Tongue (tissue), 2 donors: Measurements from ENCODE around the gene ART4. TPM values are rescaled to one million over a fixed set of nuclear protein-coding genes. Genes with fewer than 3 reads are reported as not detected.

Source experiments
- DNase-seq: peaks from one replicate; pipeline ENCODE4 v3.0.0-alpha.2; 2015
- total RNA-seq: library from RNA; depleted of rRNA; stranded (reverse); fragments of >200 nt; gene quantifications from one replicate; pipeline ENCODE4 v1.2.3, GENCODE V29; 2014

The ART4 gene
- total RNA-seq, 1 donor from 2014 or later, result 0.10 TPM

DNA sequence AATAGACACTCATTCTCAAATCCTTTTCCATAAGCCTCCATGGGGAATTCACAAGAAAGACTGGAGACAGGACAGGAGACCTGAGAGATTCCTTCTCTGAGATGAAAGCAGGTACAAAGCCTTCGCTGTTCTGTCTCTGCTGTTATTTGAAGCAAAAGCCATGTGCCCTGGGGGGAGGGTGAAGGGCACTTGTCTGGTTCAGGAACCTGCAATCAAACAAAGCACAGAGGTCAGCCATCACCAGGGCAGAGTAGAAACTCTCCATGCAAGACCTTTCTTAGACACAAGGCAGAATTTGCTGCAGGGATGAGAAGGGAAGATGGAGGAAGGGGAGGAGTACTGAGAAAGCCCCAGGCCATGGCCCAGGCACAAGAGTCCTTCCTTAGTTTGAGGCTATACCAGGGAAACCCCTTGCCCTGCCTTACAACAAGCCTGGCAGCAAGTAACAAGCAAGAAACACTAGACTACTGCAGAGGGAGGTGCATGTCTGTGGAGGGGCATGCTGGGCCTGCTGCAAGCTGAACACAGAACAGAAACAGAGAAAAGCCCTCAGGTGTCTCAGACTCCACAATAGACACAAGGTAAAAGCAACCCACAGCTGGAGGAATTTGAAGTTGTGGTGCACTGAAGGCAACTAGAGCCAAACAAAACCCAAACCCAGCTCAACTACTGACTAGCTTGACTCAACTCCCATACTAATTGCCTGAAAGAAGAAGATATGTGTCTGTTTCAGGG is 7.8 kb upstream of the ART4 start:
- DNase-seq, result no peak

DNA sequence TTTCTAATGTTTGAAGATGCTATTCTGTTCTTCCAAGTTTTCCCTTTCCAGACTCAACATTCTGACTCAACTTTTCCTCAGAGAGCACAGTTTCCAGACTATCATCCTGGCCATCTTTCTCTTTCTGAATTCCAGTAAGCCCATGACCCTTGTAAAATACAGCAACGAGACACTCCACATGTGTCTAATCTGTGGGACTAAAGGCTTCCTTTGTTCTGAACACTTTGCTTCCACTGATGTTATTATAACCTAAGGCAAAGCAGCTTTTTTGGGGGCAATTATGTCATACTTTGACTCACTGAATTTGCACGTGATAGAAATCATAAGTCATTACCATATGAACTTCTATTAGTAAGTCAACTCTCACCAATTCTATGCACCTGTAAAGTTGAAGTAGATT is 6.3 kb upstream of the ART4 start:
- peak; percentile 54 for DNase-seq

DNA sequence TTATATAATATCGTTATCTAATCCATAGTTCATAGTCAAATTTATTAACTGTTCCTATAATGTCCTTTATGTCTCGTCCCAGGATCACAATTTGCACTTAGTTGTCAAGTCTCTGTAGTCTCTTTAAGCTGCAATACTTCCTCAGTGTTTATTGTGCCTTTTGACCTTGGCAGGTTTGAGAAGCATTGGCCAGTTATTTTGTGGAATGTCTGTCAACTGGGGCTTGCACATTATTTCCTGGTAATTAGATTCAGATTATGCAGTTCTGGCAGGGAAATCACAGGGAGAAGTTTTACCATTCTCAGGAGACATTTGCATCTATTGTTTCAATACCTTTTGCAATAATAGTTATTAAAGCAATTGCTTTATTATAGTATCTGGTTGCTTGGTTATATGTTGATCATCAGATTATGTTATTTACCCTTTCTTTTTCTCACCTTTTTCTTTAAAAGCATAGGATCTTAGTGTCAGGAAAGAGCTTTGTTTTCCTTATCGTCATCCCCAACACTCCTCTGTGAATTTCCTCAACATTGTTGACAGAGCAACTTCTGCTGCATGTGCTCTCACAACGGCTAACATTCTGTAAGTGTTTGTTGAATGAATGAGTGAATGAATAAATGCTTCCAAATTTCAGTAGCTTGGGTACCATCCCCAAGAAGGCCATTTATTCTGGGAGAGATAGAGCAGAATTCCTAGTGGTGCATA is 3.7 kb upstream of the ART4 start:
- no peak for DNase-seq

DNA sequence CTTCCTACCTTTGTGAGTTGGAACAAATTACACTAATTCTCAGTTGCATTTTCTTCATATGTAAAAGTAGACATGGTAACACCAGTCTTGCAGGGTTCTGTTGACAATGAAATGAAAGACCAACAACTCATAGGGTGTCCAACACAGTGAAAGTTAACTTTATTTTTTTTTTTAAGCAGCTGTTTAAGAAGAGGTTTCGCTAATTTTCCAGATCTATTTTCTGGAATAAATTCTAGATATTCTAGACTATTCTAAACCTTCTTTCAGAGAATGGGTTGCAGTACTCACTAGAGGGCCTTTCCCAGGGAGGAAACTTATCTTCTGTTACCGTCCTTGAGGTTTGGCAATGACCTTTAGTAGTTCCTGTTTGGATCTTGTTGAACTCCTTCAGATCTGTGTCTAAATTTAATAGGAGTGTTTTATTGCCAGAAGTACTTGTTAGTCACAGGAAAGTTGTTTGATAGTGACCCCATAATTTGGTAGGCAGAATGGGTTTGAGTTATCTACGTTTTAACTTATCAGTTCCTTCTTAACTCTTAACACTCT is 2.8 kb upstream of the ART4 start:
- no peak for DNase-seq

DNA sequence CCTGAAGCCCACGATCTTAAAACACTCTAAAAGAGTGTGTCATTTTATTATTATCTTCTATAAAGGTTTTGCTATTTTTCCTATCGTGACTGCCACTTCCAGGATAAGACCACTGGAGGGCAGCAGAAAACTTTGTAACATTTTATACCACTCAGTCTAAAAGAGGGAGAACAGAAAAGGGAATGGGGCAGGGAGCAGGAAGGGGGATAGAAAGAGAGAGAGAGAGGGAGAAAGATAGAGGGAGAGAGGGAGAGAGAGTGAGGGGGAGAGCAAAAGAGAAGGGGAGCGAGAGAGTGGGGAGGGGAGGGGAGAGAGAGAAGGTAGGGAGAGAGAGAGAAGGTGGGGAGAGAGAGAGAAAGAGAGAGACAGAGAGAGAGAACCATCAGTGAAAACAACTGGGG is 2.0 kb upstream of the ART4 start:
- peak; percentile 86 for DNase-seq

DNA sequence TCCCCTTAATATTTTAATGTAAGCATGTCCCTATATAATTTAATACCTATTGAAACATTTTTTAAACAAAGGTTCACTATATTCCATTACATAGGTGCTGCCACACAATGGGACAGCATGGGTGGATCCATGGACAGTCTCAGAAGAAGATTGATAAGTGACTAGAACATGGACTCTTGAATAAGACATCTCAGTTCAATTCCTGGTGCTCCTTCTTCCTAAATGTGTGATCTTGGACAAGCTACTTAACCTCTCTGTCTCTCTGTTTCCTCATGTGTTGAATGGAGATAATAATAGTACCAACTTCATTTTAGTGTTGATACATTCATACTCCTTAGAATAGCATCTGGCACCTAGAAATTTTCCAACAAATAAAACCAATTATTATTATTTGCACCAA is 1.1 kb upstream of the ART4 start:
- DNase-seq, result no peak

DNA sequence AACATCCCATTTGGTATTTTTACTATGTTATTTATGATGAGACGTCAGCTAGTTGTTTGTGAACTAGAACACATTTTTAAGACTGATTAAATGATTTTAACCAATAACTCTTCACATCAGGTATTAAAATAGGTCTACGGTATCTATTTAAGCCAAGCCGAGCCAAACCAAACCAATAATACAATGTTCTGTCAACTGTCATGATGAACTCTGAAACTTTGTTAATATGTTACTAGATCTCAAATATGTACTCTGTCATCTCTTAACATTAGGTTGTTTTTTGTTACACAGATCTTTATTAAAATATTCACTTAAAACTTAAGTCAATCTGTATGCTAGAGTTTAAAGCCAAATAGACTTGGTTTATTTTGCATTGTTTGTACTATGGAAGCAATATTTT is 1.0 kb downstream of the ART4 start:
- no peak for DNase-seq

DNA sequence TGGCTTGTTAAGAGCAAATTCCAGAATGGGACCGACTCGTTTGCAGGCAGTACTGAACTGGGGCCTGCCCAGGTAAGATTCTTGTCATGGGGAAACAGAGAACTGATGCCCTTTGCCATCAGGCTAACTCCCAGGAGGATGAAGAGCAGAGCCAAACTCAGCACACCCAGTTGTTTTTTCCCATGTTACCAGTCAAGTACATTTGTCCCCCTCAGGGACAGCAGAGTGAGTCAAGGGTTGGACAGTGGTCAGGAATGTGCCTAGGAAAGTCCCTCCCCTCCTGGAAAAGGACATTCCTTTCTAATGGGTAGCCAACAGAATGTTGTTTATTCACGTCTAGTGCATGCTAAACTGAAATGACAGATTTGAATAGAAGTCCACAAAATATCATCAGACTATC is 1.6 kb downstream of the ART4 start:
- no peak for DNase-seq

- DNase-seq, result no peak
Measured at GRCh38 chr12:14840616-14841015, 2.7 kb downstream of the ART4 start.

DNA sequence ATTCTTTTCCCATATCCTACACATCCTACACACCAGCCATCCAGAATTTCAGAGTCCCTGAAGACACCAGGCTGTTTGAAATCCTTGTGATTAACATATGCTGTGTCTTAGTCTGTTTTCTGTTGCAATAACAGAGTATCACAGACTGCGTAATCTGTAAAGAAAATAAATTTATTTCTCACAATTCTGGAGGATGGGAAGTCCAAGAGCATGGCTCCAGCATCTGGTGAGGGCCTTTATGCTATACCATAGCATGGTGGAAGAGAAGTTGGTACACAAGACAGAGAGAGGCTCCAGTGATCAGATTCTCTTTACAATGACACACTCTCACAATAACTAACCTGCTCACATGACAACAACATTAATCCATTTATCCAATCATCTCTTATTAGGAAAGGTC is 4.1 kb downstream of the ART4 start:
- DNase-seq, result no peak

GRCh38 chr12:14836336-14837210 is 6.8 kb downstream of the ART4 start:
- no peak for DNase-seq

GRCh38 chr12:14834509-14834908 is 8.8 kb downstream of the ART4 start:
- DNase-seq, result no peak

DNA sequence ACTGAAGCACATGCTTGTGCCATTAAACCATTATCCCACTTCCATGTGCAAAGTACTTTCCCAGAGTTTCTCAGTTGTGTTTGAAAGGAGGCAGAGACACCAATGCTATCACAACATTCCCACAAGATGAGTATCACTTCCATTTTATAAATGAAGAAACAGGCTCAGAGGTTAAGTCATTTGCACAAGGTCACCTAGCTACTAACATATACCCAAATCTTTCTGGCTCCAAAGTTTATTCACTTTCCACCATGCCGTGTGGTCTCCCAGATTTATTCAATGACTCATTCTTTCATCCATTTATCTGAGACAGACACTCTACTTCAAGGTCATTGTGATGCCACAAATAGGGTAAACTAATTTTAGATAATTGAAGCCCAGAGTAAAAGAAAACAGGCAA is 9.4 kb downstream of the ART4 start:
- DNase-seq, result no peak

DNA sequence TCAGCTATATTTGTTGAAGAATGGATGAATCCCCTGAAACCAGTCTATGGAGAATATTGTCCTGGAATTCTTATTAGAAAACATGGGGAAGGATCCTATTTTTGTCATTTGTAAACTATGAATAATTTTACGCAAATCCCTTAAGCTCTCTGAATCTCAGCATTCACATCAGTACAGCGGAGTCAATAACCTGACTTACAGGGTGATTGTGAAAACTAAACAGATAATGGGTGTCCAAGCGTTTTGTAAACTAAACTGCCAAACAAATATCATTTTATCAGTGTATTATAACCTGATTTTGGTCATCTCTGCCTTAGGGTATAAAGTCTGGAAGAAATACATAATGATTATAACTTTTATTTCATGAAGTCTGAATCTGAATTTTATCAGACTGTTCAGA is 10.0 kb downstream of the ART4 start:
- no peak for DNase-seq

DNA sequence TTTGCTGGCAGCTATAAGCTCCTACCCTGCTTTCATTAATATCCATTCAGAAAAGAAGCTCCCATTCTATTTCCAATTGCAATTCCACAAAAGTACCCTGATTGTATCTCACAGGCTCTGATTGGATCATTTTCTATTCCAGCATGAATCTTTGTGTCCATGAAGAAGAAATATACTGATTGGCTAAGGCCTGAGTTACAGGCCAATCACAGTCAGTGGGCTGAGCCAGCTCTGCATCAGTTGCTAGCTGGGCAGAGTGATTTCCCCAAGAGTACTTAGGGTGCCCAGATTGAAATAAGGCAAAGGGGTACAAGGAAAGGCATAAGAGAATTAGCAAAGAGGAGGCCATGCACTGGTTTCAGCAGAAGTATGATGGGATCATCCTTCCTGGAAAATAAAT is 14.4 kb downstream of the ART4 start:
- DNase-seq, result no peak

DNA sequence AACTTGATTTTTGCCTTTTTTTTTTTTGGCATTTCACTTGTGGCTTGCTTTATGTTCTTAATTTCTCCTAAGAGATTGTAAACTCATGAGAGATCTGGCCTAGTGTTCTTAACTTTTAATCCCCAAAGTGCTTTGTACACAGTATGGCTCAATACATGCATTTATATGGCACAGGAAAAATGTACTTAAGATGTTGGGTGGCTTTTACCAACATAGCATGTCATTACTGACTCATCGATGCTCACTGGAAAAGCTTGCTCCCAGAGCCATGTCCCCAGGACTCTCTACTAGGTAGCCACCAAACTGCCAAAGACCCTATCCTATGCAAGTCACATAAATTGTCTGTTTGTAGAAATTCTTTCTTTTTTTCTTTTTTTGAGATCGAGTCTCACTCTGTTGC is 16.3 kb downstream of the ART4 start:
- no peak for DNase-seq

DNA sequence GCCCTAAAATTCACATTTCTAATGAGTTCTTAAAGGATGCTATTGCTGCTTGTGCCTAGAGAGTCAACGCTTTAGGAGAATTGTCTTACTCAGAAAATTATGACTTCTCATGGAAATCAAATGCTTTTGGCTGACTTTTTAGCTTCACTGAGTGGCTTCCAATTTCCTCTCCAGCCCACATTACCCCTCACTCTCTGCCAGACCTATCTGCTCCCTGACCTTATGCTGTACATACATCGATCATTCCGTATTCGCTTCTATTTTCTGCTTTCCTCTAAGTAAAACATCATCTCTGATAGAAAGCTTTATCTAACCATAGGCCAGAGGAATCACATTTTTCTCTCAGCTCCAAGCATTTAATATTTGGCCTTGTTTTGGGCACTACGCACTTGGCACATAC is 16.8 kb downstream of the ART4 start:
- DNase-seq, result no peak

- no peak for DNase-seq
Measured at GRCh38 chr12:14825256-14825655, 18.1 kb downstream of the ART4 start.

DNA sequence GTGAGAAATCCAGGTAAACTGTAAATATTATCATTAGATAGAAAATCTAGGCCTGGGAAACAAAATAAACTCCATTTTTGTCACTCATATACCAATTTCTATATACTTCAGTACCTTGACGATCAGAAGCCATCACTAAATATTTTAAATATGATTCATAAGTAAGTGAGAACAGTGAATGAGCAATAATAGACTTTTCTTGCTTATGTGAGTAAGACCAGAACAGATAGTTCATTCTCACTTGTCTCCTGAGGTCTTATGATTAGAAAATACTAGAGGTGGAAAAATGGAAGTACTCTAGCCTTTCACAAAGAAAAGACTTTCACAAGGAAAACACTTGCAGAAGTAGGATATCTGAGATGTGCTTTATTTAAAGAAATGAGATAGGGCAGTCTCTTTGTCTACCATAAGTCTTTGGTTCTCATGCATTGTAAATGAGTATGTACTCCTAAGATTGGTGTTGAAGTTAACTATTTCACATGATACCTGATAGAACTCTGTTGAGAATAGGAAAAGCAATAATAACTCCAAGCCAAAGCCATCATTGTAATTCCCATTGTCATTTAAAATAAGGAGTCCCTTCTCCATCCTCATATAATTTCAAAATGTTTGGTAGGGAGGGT is 19.2 kb downstream of the ART4 start:
- no peak for DNase-seq

- DNase-seq, result no peak
Measured at GRCh38 chr12:14814014-14814413, 29.3 kb downstream of the ART4 start, which contains the start of gene SMCO3. TSS of gene SMCO3 (minus strand) at chr12:14814182. CDS start at chr12:14806680, 7,502 bp downstream.

DNA sequence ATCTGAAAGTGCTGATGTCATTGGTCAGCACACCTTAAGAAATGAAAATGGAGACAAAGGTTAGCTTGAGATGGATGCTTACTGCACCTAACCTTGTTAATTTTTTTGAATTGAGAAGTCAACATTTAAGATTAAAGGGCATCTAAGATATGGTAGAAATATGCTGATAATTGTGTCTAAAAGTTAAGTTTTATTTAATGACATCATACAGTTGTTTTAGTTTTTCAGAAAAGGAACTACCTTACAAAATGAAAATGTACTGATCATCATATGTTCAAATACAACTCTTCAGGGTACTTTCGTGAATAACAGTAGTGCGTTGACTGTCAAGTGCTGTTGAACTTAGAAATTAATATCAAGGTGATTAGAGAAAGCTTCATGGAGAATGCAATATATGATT is 31.8 kb downstream of the ART4 start:
- DNase-seq, result no peak

DNA sequence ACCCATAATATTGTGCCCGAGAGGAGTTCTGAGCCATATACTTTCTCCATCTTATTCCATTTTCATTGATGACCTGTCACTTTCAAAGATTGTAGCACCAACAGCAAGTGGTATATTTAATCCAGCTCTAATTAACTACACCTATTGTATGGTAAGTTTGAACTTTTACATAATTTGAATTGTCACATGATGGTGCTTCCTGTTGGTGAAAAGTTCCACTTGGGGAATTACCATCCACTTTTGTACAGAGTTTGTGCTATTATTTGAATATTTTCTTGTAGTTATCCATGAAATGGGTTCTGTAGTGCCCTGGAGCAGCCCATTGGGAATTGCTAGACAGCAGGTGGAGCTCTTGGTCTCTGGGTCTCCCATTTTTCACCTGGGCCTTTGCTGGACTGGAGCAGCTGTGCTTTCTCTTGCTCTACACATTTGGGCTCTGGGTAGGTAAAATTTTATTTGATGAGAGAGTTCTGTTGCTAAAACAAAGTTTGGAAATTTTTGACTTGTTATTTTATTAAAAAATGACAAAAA is 32.3 kb downstream of the ART4 start:
- no peak for DNase-seq
